GM04503 (cell line): ENCODE data around the gene KRTAP19-5.
"Not testable (repeated sequence)": the region's sequence is repeated elsewhere in the genome, so short reads cannot be mapped to it uniquely, and the experiment has no call there.

ENCODE experiments used
- DNase-seq: peaks from one replicate; pipeline ENCODE4 v3.0.0-alpha.2; 2012; ENCODE audit warnings: low read depth

Gene KRTAP19-5

DNA sequence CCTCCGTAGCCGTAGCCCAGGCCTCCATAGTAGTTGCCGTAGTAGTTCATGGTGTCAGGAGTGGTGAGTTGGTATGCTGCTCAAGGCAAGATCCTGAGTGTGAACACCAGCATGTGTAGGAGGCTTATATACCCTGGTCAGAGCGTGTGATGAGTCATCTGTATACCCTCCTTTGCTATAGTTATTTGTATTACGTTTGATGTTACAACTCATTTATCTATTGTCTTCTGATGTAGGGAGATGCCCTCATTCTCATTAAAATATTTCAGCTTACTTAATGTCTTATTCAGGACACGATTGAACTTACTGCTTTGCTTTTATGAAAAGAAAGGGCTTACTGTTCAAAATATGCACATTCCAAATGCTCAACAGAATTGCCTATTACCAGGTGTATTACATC lies at the start of gene KRTAP19-5:
Gene KRTAP19-5 (minus strand): TSS at position 101 of the 400 bp plus-strand sequence. CDS start 51 bp downstream, at position 50.
- no peak for DNase-seq

DNA sequence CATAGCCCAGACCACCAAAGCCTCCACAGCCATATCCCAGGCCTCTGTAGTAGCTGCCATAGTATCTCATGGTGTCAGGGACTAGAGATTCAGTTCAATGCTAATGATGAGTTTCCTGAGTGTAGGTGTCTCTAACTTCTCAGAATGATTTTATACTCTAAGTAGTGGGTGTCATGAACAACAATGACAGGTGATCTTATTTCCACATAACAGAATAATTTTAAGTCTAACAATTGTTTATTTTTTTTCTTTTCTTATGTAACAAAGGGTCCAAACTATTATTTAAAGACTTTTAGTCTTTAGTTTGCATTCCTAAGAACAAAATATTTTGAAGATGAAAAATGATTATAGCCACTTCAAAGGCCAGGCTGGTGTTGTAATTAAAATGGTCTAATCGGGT lies 39.8 kb upstream of the KRTAP19-5 start, which contains the start of gene KRTAP19-6:
Gene KRTAP19-6 (minus strand): TSS at position 101 of the 400 bp plus-strand sequence. CDS start 31 bp downstream, at position 70.
- no peak for DNase-seq

DNA sequence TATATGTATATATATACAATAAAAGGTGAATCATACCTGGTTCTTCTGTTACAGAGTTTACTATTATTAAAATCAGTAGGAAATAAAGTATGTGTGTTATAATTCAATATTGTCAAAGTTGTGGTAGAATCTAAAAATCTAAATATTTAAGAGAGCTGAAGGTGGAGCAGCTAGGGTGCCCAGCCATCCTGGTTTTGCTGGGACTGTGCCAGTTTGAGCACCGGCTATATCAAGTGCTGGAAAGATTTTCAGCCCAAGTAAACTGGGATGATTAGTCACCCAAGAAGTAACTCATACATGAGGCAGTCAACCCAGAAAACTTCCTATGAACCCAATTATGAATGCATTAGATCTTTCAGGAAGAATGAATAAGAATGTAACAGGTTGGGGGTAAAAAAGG lies 16.9 kb upstream of the KRTAP19-5 start:
- no peak for DNase-seq

DNA sequence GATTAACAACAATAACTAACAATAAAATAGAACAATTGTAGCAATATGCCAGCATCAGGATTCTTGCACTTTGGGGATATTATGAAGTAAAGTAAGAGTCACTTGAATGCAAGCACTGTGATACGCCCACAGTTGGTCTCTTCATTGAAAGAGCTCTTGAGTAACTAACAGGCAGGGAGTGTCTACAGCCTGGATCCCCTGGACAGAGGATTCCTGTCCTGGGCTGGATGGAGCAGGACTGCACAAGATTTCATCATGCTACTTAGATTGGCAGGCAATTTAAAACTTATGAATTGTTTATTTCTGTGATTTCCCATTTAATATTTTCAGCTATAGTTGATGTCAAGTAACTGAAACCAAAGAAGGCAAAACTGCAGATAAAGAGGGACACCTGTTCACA lies 13.7 kb upstream of the KRTAP19-5 start:
- no peak for DNase-seq

DNA sequence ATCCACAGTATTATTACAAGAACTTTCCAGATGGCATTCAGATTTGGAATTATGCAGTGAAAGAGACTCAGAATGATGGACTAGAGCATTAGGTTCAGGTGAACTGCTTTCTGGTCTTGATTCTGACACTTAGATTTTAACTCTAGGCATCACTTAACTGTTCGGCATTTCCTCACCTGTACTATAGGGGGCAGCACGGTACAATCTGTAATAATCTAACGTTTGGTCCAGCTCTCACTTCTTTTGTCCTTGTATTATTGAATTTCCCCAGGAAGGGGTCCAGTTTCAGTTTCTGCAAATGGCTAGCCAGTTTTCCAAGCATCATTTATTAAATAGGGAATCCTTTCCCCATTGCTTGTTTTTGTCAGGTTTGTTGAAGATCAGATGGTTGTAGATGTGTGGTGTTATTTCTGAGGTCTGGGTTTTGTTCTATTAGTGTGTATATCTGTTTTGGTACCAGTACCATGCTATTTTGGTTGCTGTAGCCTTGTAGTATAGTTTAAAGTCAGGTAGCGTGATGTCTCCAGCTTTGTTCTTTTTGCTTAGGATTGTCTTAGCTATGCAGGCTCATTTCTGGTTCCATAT lies 3.8 kb upstream of the KRTAP19-5 start:
- not testable (repeated sequence) for DNase-seq

DNA sequence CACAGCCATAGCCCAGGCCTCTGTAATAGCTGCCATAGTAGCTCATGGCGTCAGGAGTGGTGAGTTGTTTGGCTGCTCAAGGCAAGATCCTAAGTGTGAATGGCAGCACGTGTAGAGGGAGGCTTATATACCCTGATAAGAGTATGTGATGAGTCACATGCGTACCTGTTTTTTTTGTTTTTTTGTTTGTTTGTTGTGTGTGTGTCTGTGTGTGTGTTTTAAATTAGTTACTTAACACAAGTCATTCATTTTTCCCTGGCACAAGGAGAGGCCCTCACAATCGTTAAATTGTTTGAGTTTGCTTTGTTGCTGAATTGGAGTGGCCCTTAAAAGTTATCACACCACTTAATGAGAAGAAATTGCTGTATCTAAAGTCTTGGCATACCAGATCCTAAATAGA lies 4.9 kb downstream of the KRTAP19-5 start, which contains the start of gene KRTAP19-4:
Gene KRTAP19-4 (minus strand): TSS at position 101 of the 400 bp plus-strand sequence. CDS start 55 bp downstream, at position 46.
- no peak for DNase-seq

DNA sequence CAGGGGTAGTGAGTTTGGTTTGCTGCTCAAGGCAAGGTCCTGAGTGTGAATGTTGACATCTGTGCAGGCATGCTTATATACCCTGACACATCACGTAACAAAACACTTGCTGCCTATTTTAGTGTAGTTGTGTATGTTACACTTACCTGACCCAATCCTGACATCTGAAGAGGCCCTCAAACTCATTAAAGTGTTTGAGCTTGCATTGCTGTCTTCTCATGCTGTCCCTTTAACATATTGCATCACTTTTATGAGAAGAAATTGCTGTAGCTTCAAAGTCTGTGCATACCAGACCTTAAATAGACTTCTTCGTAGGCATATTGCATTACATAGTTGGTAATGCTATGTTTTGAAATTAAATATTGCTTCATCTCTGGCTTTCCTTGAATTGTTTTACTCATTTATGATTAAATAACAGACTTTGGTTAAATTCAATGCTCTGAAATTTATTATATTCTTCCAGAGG lies 9.9 kb downstream of the KRTAP19-5 start, which contains the start of gene KRTAP19-3:
Gene KRTAP19-3 (minus strand): TSS at position 51 of the 466 bp plus-strand sequence. CDS start 56 bp downstream, outside the sequence.
- no peak for DNase-seq

DNA sequence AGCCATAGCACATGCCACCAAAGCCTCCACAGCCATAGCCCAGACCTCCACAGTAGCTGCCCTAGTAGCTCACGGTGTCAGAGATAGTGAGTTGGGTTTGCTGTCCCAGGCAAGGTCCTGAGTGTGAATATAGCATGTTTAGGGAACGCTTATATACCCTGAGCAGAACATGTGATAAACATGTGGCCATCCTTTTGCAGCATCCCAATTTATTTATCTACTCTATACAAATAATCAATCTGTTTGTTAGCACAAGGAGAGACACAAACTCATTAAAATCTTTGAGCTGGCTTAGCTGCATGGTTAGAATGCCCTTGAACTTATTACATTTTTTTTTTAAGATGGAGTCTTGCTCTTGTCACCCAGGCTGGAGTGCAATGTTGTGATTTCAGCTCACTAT lies 14.6 kb downstream of the KRTAP19-5 start, which contains the start of gene KRTAP19-2:
Gene KRTAP19-2 (minus strand): TSS at position 101 of the 400 bp plus-strand sequence. CDS start 88 bp downstream, at position 13.
- no peak for DNase-seq

DNA sequence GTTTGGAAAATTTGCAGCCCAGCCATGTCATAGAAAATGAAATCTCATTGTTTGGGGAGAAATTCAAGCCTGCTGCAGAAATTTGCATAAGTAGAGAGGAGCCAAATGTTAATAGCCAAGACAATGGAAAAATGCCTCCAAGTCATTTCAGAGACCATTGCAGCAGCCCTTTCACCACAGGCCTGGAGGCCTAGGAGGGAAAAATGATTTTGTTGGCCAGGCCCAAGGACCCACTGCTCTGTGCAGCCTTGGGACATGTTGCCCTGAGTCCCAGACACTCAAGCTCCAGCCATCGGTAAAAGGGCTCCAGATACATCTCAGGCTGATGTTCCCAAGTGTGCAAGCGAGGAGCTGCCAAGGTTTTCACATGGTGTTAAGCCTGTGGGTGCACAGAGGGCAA lies 15.8 kb downstream of the KRTAP19-5 start:
- DNase-seq = no peak

DNA sequence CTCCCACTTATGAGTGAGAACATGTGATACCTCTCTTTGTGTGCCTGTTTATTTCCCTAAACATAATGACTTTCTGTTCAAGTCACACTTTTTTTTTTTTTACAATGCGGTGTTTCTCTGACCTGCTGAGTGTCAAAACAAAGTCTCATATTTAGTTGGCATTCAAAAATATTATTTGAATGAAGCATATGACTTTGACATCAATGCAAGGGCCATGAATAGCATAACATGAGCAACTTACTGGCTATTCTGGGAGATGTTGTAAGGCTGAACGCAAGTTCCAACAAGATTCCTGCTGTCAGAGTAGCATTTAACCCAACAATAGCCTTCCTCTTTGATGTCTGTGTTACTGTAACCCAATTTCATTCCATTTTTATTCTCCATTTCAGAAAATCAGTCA lies 19.8 kb downstream of the KRTAP19-5 start:
- DNase-seq = no peak

DNA sequence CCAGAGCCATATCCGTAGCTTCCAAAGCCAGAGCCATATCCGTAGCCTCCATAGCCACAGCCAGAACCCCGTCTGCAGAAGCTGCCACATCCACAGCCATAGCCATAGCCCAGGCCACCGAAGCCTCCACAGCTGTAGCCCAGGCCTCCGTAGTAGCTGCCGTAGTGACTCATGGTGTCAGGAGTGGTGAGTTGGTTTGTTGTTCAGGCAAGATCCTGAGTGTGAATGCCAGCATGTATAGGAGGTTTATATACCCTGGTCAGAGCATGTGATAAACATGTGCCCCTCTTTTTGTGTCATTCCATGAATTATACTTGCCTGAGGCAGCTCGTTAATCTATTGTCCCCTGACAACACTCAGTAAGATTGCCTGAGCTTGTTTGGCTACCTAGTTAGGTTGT lies 21.8 kb downstream of the KRTAP19-5 start, which contains the start of gene KRTAP19-1:
Gene KRTAP19-1 (minus strand): TSS at position 223 of the 400 bp plus-strand sequence. CDS start 50 bp downstream, at position 173.
- DNase-seq = no peak

DNA sequence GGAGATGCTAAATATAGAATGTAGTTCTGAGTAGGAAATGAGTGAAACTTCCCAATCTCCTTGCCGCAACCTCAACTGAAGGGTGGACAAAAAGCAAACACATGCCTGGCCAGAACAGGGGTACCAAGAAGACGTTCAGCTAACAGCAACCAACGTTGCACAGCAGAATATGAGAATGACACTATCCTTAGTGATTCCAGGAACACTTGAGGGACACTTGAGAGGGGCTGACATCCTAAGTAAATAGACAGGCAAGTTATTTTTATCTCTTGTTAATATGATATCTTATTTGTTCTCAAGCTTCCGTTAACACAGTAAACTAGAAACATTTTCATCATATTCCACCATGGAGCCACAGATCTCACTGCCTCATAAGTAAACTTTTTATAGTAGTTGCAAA lies 22.7 kb downstream of the KRTAP19-5 start:
- DNase-seq = no peak

DNA sequence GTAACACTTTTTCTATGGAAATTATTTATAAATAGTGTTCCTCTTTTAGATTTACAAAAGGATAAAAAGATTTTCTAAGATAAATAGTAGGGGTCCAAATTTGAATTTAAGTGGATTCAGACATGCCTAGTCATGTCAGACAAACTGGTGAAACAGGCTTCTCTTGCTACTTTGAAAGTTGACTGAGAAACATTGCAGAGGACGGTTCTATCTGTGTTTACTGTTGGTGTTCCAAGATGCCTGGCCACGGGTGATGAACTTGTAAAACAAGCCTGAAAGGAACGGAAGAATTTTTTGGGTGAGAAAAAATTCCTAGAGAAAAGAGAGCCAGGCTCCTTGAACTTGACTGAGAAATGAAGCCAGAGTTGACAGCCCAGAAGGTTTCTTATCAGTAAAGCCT lies 23.9 kb downstream of the KRTAP19-5 start:
- DNase-seq = no peak

DNA sequence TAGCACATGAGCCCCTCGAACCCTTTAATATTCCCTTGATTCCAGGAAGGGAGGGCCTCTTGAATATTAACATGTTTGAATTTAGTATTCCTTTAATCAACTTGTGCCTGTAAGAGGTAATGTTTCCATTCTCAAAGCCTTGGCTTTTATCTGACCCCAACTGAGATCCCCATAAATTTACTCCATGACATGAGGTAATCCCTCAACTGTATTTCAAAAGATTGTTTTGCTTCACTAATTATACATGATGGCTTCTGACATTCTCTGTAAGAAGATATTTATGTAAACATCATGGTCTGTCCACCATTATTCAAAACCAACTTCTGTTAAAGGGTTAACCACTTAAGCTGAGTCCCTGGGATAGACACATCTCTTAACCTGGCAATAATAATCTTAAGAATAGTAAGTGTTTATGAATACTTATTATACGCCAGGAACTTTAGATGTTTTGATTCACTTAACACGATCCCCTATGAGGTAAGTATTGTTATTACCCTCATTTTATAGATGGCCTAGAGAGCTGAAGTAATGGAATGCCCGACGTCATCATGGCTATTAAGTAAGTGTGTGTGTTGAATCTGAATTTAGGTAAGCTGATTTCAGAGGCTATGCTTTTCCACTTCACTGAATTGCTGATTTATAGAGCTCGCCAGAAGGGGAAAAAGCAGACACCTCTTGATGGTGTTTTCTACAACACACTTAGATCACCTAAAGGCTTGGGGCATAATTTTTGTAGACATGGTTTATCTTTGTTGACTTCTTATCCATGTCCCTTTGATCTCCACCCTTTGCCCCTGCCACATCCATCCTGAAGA lies 32.8 kb downstream of the KRTAP19-5 start:
- no peak for DNase-seq

DNA sequence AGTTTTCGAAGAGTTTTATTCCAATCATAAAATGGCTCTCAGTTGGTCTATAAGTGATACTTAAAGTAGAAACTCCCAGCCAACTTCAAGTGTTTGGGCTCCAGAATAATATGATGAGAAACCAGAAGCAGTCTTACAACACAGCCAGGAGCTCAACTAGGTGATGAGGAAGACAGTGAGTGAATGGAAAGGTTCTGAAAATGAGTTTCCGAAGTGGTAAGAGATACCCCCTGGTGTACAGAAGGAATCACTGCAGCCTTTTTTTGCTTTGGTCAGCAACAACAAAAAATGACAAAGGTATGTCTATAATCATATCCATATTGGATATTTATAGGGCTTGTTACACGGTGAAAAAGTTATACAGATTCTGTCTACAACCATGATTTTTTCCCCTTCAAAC lies 38.2 kb downstream of the KRTAP19-5 start:
- DNase-seq = no peak
